DOHH2 (cell line): ENCODE measurements around the gene SLC4A3.

ENCODE experiments used
- EZH2phosphoT487 ChIP-seq: fragments of 200-600 bp; sonication (generic); IDR thresholded peaks from 2 replicates; pipeline ENCODE4 v1.6.1; 2017; ENCODE audit warnings: borderline replicate concordance, mild to moderate bottlenecking, antibody characterized with exemption, low read length, moderate library complexity, mixed read lengths
- TF ChIP-seq, protein P1 (sequence below): fragments of 200-600 bp; sonication (generic); IDR thresholded peaks from one replicate; pipeline ENCODE4 v1.5.1; 2014; ENCODE audit warnings: antibody characterized with exemption, mild to moderate bottlenecking, low read depth, low read length; ENCODE audit not compliant: poor library complexity, severe bottlenecking

DNA sequence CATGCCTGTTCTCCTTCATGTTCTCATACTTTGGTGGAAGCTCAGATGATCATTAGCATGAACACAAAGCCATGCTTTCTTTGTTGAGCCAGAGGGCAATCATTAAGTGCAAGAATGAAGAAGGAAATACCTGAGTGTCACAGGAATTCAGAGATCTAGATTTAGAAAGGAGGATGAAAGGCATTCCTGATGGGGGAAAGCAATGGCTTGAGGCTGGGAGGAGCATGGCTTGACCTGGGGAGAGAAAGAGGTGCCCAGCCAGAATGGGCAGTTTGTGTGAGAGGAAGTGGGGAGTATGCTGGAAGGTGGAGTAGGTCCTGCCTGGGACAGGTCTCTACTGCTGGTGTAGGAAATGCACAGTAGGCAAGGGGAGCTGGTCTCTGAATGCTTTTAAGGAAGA is 35.1 kb downstream of the SLC4A3 start:
- TF ChIP-seq, protein P1, sequence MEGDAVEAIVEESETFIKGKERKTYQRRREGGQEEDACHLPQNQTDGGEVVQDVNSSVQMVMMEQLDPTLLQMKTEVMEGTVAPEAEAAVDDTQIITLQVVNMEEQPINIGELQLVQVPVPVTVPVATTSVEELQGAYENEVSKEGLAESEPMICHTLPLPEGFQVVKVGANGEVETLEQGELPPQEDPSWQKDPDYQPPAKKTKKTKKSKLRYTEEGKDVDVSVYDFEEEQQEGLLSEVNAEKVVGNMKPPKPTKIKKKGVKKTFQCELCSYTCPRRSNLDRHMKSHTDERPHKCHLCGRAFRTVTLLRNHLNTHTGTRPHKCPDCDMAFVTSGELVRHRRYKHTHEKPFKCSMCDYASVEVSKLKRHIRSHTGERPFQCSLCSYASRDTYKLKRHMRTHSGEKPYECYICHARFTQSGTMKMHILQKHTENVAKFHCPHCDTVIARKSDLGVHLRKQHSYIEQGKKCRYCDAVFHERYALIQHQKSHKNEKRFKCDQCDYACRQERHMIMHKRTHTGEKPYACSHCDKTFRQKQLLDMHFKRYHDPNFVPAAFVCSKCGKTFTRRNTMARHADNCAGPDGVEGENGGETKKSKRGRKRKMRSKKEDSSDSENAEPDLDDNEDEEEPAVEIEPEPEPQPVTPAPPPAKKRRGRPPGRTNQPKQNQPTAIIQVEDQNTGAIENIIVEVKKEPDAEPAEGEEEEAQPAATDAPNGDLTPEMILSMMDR: no peak
- no peak for TF ChIP-seq EZH2phosphoT487
